BLaER1 treated with 17β-estradiol and CSF1 and Interleukin-3, amounts not matched to agents 10 nM and 100 nM (cell line): ENCODE measurements around the gene GSK3B.

Source experiments
- H3K27ac ChIP-seq, 11 experiments: shearing (Covaris generic); formaldehyde crosslinking; 2 replicates each; pipeline ENCODE4 v1.8.1; 2022
- H3K27me3 ChIP-seq, 11 experiments: shearing (Covaris generic); formaldehyde crosslinking; 2 replicates each; pipeline ENCODE4 v1.8.1; 2022
- H3K36me3 ChIP-seq, 11 experiments: shearing (Covaris generic); formaldehyde crosslinking; 2 replicates each; pipeline ENCODE4 v1.8.1; 2022
- H3K4me1 ChIP-seq, 10 experiments: shearing (Covaris generic); formaldehyde crosslinking; 2 replicates each; pipeline ENCODE4 v1.8.1; 2022
- H3K4me2 ChIP-seq, 11 experiments: shearing (Covaris generic); formaldehyde crosslinking; 2 replicates each; pipeline ENCODE4 v1.8.1; 2022
- H3K4me3 ChIP-seq, 10 experiments: shearing (Covaris generic); formaldehyde crosslinking; 2 replicates each; pipeline ENCODE4 v1.8.1; 2022
- H3K9ac ChIP-seq, 11 experiments: shearing (Covaris generic); formaldehyde crosslinking; 2 replicates each; pipeline ENCODE4 v1.8.1; 2022
- H3K9me3 ChIP-seq, 11 experiments: shearing (Covaris generic); formaldehyde crosslinking; replicated peaks in 1 of 11; 2 replicates each; pipeline ENCODE4 v1.8.1; 2022
- H4K20me1 ChIP-seq, 11 experiments: shearing (Covaris generic); formaldehyde crosslinking; 2 replicates each; pipeline ENCODE4 v1.8.1; 2022
- Cebpa-rat ChIP-seq, 11 experiments: shearing (Covaris generic); IDR thresholded peaks; 2 replicates each; pipeline ENCODE4 v1.8.1; 2022

GSK3B gene

GRCh38 chr3:120101624-120102023 is 7.4 kb upstream of the GSK3B start:
- peaks cover 0 to 47% (median 0%) of the 10 kb centered on the region in 11 experiments; a peak in 5 of 22 replicates for H3K36me3 ChIP-seq
- no peaks in the 10 kb centered on the region for H4K20me1 ChIP-seq
- peak overlapping the region in 2 of 11 experiments; percentile 33 to 35; a peak in 2 of 22 replicates for H3K4me2 ChIP-seq
- H3K4me3 ChIP-seq: no peak overlapping the region
- peaks cover 0 to 6% (median 0%) of the 10 kb centered on the region in 11 experiments; a peak in 3 of 22 replicates for H3K27me3 ChIP-seq
- no peak for TF ChIP-seq Cebpa-rat (IDR thresholded peaks at IDR 0.05)
- peaks cover under 1 to 9% (median 7%) of the 10 kb centered on the region in 10 experiments; a peak in 19 of 20 replicates for H3K4me1 ChIP-seq
- H3K9ac ChIP-seq: no peak overlapping the region
- no peak overlapping the region for H3K27ac ChIP-seq
- peaks cover 0 to 20% (median 3%) of the 10 kb centered on the region in 11 experiments; a peak in 10 of 22 replicates for H3K9me3 ChIP-seq

GRCh38 chr3:120100711-120101110 is 6.5 kb upstream of the GSK3B start:
- Histone ChIP-seq H3K4me3 (no peak overlapping the region), H3K27me3 (no peaks in the 10 kb centered on the region; a peak in 3 of 22 replicates), H3K27ac (no peak overlapping the region), H3K9ac (no peak overlapping the region), H3K36me3 (peaks cover 0 to 47% (median 0%) of the 10 kb centered on the region in 11 experiments; a peak in 5 of 22 replicates), H3K4me1 (peaks cover 10 to 18% (median 14%) of the 10 kb centered on the region in 10 experiments), H3K9me3 (peaks cover 0 to 20% (median 3%) of the 10 kb centered on the region in 11 experiments; a peak in 10 of 22 replicates), H4K20me1 (no peaks in the 10 kb centered on the region), H3K4me2 (peak overlapping the region in 3 of 11 experiments; percentile 33 to 37 (median 35); a peak in 5 of 22 replicates)
- TF ChIP-seq Cebpa-rat (IDR thresholded peaks at IDR 0.05): no peak

GRCh38 chr3:120098710-120099109 is 4.5 kb upstream of the GSK3B start:
- TF ChIP-seq Cebpa-rat (IDR thresholded peaks at IDR 0.05): no peak
- H3K27ac ChIP-seq: no peak overlapping the region
- H3K9ac ChIP-seq: no peak overlapping the region
- no peaks in the 10 kb centered on the region; a peak in 3 of 22 replicates for H3K27me3 ChIP-seq
- no peak overlapping the region for H3K4me2 ChIP-seq
- no peak overlapping the region for H3K4me3 ChIP-seq
- no peaks in the 10 kb centered on the region for H4K20me1 ChIP-seq
- peaks cover 0 to 7% (median 0%) of the 10 kb centered on the region in 11 experiments; a peak in 3 of 22 replicates for H3K9me3 ChIP-seq
- H3K4me1 ChIP-seq: peaks cover 10 to 20% (median 14%) of the 10 kb centered on the region in 10 experiments
- peaks cover 0 to 35% (median 0%) of the 10 kb centered on the region in 11 experiments; a peak in 5 of 22 replicates for H3K36me3 ChIP-seq

- Histone ChIP-seq H3K4me1 (peaks cover 13 to 40% (median 27%) of the 10 kb centered on the region in 10 experiments), H3K9me3 (0 out of 22 replicates have a peak, but pooled peaks cover 0 to 5% (median 0%) of the 10 kb centered on the region in 11 experiments), H3K4me2 (peak overlapping the region; percentile 86 to 97 (median 91)), H3K4me3 (peak overlapping the region; percentile 71 to 87 (median 76)), H3K36me3 (peaks cover 0 to 22% (median 0%) of the 10 kb centered on the region in 11 experiments; a peak in 4 of 22 replicates), H4K20me1 (peaks cover 23 to 26% (median 24%) of the 10 kb centered on the region in 11 experiments), H3K9ac (peak overlapping the region; percentile 85 to 99 (median 94)), H3K27ac (peak overlapping the region; percentile 84 to 99 (median 97)), H3K27me3 (peaks cover 0 to 21% (median 17%) of the 10 kb centered on the region in 11 experiments; a peak in 17 of 22 replicates)
- TF ChIP-seq Cebpa-rat (IDR thresholded peaks at IDR 0.05): no peak
Measured at GRCh38 chr3:120095979-120096426, 1.8 kb upstream of the GSK3B start.

GRCh38 chr3:120095226-120095978 is 1.2 kb upstream of the GSK3B start:
- peaks cover 0 to 16% (median 0%) of the 10 kb centered on the region in 11 experiments; a peak in 4 of 22 replicates for H3K36me3 ChIP-seq
- peaks cover 29 to 32% (median 30%) of the 10 kb centered on the region in 11 experiments for H4K20me1 ChIP-seq
- peak overlapping the region; percentile 85 to 99 (median 94) for H3K9ac ChIP-seq
- peaks cover 18 to 38% (median 33%) of the 10 kb centered on the region in 10 experiments for H3K4me1 ChIP-seq
- H3K4me3 ChIP-seq: peak overlapping the region; percentile 71 to 87 (median 76)
- no peak for TF ChIP-seq Cebpa-rat (IDR thresholded peaks at IDR 0.05)
- H3K27ac ChIP-seq: peak overlapping the region; percentile 84 to 99 (median 97)
- H3K4me2 ChIP-seq: peak overlapping the region; percentile 86 to 97 (median 91)
- 0 out of 22 replicates have a peak, but pooled peaks cover 0 to 5% (median 0%) of the 10 kb centered on the region in 11 experiments for H3K9me3 ChIP-seq
- peaks cover 0 to 27% (median 23%) of the 10 kb centered on the region in 11 experiments; a peak in 17 of 22 replicates for H3K27me3 ChIP-seq

- peaks cover 0 to 16% (median 0%) of the 10 kb centered on the region in 11 experiments; a peak in 4 of 22 replicates for H3K36me3 ChIP-seq
- peaks cover 0 to 32% (median 26%) of the 10 kb centered on the region in 11 experiments; a peak in 17 of 22 replicates for H3K27me3 ChIP-seq
- H3K4me1 ChIP-seq: peaks cover 18 to 40% (median 35%) of the 10 kb centered on the region in 10 experiments
- peak overlapping the region; percentile 71 to 87 (median 76) for H3K4me3 ChIP-seq
- peak overlapping the region in 10 of 11 experiments; percentile 86 to 97 (median 92); a peak in 18 of 22 replicates for H3K4me2 ChIP-seq
- 0 out of 22 replicates have a peak, but pooled peaks cover 0 to 2% (median 0%) of the 10 kb centered on the region in 11 experiments for H3K9me3 ChIP-seq
- H3K9ac ChIP-seq: peak overlapping the region; percentile 85 to 99 (median 94)
- peaks cover 35 to 38% (median 36%) of the 10 kb centered on the region in 11 experiments for H4K20me1 ChIP-seq
- H3K27ac ChIP-seq: peak overlapping the region; percentile 84 to 99 (median 97)
- TF ChIP-seq Cebpa-rat (IDR thresholded peaks at IDR 0.05): no peak
Measured at GRCh38 chr3:120094776-120095225, 554 bp upstream of the GSK3B start.

- H3K36me3 ChIP-seq: peaks cover 0 to 12% (median 0%) of the 10 kb centered on the region in 11 experiments; a peak in 4 of 22 replicates
- peaks cover 46 to 53% (median 51%) of the 10 kb centered on the region in 11 experiments for H4K20me1 ChIP-seq
Measured at GRCh38 chr3:120093119-120093910, 932 bp downstream of the GSK3B start.

More at GRCh38 chr3:120093119-120093910, 932 bp downstream of the GSK3B start:
- Histone ChIP-seq H3K27ac (peak overlapping the region; percentile 84 to 99 (median 97)), H3K4me3 (peak overlapping the region; percentile 71 to 87 (median 78)), H3K9me3 (no peaks in the 10 kb centered on the region), H3K4me1 (peaks cover 18 to 41% (median 35%) of the 10 kb centered on the region in 10 experiments), H3K27me3 (peaks cover 0 to 43% (median 30%) of the 10 kb centered on the region in 11 experiments; a peak in 17 of 22 replicates), H3K9ac (peak overlapping the region; percentile 87 to 99 (median 94)), H3K4me2 (peak overlapping the region; percentile 81 to 95 (median 88))
- no peak for TF ChIP-seq Cebpa-rat (IDR thresholded peaks at IDR 0.05)
